HG03439 (cell line): Measurements from ENCODE around the gene CCDC106.

Experiments
- ATAC-seq: cut with Tn5 transposase; IDR thresholded peaks from one replicate; pipeline ENCODE4 v1.9.1; 2021; ENCODE audit warnings: mild to moderate bottlenecking, moderate library complexity; ENCODE audit not compliant: unreplicated experiment

Gene CCDC106

GRCh38 chr19:55649268-55650125 is 1.5 kb downstream of the CCDC106 start:
- no peak for ATAC-seq

GRCh38 chr19:55650126-55650557 is 2.1 kb downstream of the CCDC106 start:
- ATAC-seq, result no peak

GRCh38 chr19:55650602-55651230 is 2.7 kb downstream of the CCDC106 start:
- no peak for ATAC-seq

GRCh38 chr19:55651236-55651635 is 3.2 kb downstream of the CCDC106 start:
- no peak for ATAC-seq

GRCh38 chr19:55652311-55653128 is 4.5 kb downstream of the CCDC106 start:
- ATAC-seq, result no peak

- ATAC-seq, result peak; percentile 43
These were observed 5.8 kb downstream of the CCDC106 start for GRCh38 chr19:55653651-55654322.

GRCh38 chr19:55654323-55654867 is 6.4 kb downstream of the CCDC106 start:
- peak; percentile 62 for ATAC-seq

- peak; percentile 26 for ATAC-seq
These were observed 7.0 kb downstream of the CCDC106 start, which contains the start of gene U2AF2 for GRCh38 chr19:55654868-55655647. Gene U2AF2 (plus strand): TSS chr19:55655035. CDS start chr19:55655105, 70 bp downstream.

GRCh38 chr19:55655648-55656040 is 7.6 kb downstream of the CCDC106 start:
- ATAC-seq, result no peak

GRCh38 chr19:55656552-55656951 is 8.5 kb downstream of the CCDC106 start:
- no peak for ATAC-seq

- ATAC-seq, result no peak
These were observed 9.2 kb downstream of the CCDC106 start for GRCh38 chr19:55656988-55657747.

GRCh38 chr19:55658846-55659459 is 10.9 kb downstream of the CCDC106 start:
- no peak for ATAC-seq

GRCh38 chr19:55659822-55660221 is 11.8 kb downstream of the CCDC106 start:
- no peak for ATAC-seq

- no peak for ATAC-seq
These were observed 12.4 kb downstream of the CCDC106 start for GRCh38 chr19:55660404-55660803.

GRCh38 chr19:55660991-55661390 is 13.0 kb downstream of the CCDC106 start:
- no peak for ATAC-seq

GRCh38 chr19:55661826-55662225 is 13.8 kb downstream of the CCDC106 start:
- ATAC-seq, result no peak

GRCh38 chr19:55663846-55664536 is 16.0 kb downstream of the CCDC106 start:
- ATAC-seq, result no peak
